Stimulated activated CD4-positive, alpha-beta T cell treated with anti-CD3 and anti-CD28 coated beads, Interleukin-12 subunit alpha, Interleukin-12 subunit beta, amount 100 ng/mL, for 4 hours (primary cell): Measurements from ENCODE around the gene DPP10.
"Not testable (repeated sequence)": the region's sequence is repeated elsewhere in the genome, so short reads cannot be mapped to it uniquely, and the experiment has no call there.

Experiments
- DNase-seq: peaks from one replicate; pipeline ENCODE4 v3.0.0-alpha.2; 2020

DPP10 gene

GRCh38 chr2:114843963-114844362 lies 401.5 kb downstream of the DPP10 start:
- DNase-seq = no peak

- no peak for DNase-seq
Observed at GRCh38 chr2:114857196-114857595, 414.8 kb downstream of the DPP10 start.

GRCh38 chr2:114859726-114860510 lies 417.5 kb downstream of the DPP10 start:
- DNase-seq = no peak

- no peak for DNase-seq
Observed at GRCh38 chr2:114862243-114862642, 419.8 kb downstream of the DPP10 start.

DNA sequence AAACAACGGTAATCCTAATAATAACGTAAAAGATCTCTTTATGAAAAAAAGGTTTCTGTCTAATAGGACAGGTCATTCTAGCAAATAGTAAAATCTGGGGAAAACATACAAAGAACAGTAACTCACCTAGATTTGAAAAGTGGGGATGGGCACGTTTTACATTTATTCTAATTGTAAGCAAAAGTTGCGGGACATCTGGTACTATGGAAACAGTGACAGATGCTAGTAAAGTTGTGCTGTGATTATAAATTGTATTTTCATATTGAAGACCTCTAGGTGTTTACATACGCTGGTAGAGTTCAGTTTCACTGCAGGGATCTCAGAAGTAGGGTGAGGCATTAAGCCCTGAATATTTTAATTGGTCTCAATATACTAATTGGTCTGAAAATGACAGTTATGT lies 422.5 kb downstream of the DPP10 start:
- DNase-seq = no peak

DNA sequence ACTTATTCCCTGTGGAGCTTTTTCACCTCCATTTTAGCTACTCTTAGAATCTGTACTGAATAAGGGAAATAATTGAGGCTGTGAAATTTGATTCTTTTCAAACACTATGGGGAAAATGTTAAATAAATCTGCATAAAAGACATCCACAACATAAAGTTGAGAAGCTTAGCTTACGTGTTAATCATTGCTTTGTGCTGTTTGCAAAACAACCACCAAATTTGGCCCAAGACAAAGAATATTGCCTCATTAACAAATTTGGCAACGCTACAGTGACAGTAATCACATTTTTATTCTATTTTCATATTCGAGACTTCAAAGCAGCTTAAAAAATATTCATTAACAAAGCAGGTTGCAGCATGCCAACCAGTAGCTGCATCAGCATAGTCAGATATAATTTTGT lies 437.6 kb downstream of the DPP10 start:
- DNase-seq = no peak

DNA sequence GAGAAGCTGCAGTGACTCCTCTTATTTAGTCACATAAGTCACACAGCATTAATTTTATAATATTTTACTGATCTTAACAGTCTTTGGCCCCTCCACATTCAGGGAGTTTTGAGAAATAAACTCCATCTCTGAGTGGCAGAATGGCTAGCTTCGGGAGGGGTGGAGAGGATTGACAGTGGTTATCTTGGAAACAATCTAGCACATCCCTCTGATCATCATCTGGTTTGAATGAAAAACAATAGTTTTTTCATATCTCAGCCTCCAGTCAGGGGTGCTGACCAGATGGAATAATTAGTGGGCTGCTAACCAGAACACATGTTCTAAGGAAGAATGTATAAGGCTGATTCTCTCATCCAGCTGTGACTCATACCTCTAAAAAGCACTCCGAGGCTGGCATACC lies 477.5 kb downstream of the DPP10 start:
- no peak for DNase-seq

DNA sequence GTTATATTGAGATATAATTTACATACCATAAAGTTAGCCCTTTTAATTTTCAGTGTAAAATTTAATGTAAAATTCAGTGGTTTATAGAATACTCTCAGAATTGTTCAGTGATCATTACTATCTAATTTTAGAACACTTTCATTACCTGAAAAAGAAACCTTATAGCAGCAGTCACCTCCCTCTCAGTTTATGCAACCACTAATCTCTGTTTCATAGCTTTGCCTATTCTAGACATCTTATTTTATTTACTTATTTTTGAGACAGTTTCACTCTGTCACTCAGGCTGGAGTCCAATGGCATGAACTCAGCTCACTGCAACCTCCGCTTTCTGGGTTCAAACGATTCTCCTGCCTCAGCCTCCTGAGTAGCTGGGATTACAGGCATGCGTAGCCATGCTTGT lies 479.6 kb downstream of the DPP10 start:
- DNase-seq = no peak

GRCh38 chr2:114925296-114926255 lies 483.1 kb downstream of the DPP10 start:
- no peak for DNase-seq

DNA sequence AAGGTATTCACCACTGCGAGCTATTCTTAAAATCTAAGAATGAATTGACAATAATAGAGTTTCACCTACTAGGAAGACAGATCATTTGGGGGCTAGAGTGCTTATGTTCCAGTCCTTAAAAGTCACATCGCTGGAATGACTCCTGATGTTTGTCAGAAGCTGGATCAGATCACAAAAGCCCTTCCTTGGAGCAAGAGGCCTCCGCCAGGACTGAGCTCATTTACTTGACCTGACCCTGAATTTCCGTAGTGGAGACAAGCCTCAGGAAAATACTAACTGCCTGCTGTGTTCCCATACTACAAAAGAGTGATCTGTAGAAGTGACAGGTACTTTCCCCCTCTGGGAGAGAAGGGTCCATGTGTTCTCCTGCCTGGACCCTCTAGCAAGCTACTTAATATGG lies 483.9 kb downstream of the DPP10 start:
- DNase-seq = no peak

DNA sequence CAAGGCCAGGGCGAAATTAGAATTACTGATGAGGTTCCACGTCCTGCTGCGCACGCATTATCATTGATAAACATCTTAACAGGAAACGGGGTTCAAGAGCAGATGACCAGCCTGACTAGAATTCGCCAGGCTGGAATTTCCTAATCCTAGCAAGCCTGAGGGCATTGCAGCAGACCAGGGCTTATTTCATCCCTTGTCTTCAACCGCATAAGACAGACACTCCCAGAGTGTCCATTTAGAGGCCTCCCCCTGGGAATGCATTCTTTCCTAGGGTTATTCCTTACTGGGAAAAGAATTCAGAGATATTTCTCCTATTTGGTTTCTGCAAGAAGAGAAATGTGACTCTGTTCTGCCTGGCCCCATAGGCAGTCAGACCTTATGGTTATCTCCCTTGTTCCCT lies 486.8 kb downstream of the DPP10 start:
- no peak for DNase-seq

- DNase-seq = no peak
Observed at GRCh38 chr2:114933671-114934241, 491.3 kb downstream of the DPP10 start.

DNA sequence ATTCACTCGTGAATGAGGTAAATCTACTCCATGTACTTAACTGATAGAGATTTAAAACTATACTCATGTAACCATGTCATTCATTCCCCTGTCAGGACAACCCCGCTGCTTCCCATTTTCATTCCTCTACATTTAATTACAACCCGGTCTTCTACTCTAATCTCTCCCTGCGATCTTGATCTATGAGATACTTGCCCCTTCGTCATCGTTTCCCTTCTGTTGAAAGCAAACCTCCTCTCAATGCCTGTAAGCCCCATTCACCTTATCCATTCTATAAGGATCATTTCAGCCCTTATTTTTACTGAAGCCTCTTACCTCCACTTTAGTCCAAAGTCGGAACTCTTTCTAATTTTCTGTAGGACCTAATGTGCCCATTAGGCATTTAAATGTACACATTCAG lies 492.6 kb downstream of the DPP10 start:
- no peak for DNase-seq

- no peak for DNase-seq
Observed at GRCh38 chr2:114937366-114937930, 495.0 kb downstream of the DPP10 start.

GRCh38 chr2:114940785-114941458 lies 498.5 kb downstream of the DPP10 start:
- no peak for DNase-seq

DNA sequence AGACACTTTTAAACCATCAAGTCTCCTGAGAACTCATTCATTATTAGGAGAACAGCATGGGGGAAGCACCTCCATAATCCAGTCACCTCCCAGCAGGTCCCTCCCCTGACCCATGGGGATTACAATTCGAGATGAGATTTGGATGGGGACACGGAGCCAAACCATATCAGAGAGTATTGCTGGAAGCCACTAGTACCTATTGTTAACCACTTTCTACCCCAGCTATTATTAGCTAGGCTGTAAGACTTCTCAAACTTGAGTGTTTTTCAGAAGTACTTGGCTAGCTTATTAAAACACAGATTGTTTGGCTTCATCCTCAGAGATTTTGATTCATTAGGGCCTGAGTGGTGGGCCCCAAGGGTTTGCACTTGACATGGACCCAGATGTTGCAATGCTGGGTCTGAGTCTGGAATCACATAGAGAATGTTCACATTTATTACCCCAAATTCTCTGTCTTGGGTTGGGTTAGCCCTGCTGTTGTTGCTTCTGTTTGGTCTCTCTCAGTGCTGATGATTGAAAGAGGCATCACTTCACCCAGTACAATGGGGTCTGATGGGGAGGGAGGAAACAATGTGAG lies 506.9 kb downstream of the DPP10 start:
- DNase-seq = no peak

DNA sequence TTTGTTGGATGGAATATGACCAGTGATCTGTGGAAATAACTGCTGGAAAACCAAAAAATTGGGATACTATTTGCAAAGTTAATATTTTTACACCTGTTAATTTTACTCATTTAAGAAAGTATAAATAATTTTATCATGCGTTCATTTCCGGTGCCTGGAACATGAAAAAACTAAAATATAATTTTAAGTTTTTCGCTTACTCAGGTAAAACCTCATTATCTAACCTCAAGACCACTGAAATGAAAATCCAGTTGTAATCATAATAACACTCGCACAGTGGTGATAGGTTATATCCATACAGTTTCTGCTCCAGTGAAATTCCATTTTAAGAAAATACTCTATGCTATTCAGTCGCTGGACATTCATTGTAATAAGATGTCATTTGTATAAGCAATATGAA lies 517.9 kb downstream of the DPP10 start:
- DNase-seq = no peak

GRCh38 chr2:114962532-114962931 lies 520.1 kb downstream of the DPP10 start:
- no peak for DNase-seq

DNA sequence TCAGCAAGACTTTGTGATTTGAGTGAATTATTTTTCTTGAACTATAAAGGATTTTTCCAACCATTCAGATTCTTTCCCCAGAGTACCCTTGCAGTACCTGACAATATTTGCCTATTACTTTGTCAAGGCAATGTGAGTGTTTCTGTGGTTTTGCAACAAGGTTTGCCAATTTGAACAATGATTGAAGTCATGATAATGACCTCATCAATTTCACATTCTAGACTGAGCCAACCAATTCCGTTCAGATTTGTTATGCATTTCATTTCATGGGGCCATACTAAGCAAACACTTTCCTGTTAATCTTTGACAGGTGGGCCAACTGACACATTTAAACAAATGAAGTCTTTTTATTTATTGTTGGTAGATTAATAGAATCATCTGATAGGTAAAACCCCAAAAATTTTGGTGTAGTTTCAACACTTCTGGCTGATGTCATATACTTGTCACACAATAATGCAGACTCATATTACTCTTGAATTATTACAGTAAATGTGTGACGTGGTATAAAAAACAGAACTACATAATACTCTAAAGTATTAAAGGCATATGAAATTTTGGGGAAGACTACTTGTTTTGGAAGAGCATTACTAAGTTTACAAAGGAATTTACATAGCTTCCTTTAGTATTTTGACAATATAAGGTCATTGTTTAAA lies 526.4 kb downstream of the DPP10 start:
- DNase-seq = no peak

GRCh38 chr2:115004321-115004720 lies 561.9 kb downstream of the DPP10 start:
- not testable (repeated sequence) for DNase-seq

- DNase-seq = no peak
Observed at GRCh38 chr2:115011721-115012120, 569.3 kb downstream of the DPP10 start.

DNA sequence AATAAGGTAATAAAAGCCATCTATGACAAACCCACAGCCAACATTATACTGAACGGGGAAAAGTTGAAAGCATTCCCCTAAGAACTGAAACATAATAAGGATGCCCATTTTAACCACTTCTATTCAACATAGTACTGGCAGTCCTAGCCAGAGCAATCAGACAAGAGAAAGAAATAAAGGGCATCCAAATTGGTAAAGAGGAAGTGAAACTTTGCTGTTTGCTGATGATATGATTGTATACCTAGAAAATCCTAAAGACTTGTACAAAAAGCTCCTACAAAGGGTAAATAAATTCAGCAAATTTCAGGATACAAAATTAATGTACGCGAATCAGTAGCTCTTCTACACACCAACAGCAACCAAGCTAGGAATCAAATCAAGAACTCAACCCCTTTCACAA lies 579.6 kb downstream of the DPP10 start:
- not testable (repeated sequence) for DNase-seq
